ENCODE data around the gene UPF3A. TPM values are rescaled to one million over a fixed set of nuclear protein-coding genes. Genes with fewer than 3 reads are reported as not detected.
A peak's percentile ranks its signal among the peaks of the same experiment; 100 is the strongest.

Gene UPF3A
- total RNA-seq, 1 donor from 2014 or later: 46.2 TPM

DNA sequence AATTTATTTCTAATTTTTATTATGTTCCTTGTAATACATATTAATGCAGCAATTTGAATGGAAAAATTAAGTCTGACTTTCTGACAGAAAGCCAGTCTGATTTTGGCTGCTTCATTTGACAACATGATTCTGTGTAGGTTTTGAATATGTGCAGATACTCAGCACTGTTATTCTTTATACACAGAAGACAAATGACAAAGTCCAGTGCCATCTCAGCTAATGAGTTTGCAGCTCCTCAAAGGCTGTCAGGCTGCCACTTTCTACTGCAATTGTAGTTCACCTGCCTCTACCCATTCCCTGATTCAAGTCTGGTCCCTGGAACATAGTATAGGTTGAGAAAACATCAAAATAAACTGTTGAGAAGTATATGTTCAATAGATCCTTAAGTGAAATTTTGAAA, 30.0 kb downstream of the UPF3A start:
- H3K36me3 Mint-ChIP-seq (ENCODE audit: low read depth): peaks cover 6% of the 10 kb centered on the region

DNA sequence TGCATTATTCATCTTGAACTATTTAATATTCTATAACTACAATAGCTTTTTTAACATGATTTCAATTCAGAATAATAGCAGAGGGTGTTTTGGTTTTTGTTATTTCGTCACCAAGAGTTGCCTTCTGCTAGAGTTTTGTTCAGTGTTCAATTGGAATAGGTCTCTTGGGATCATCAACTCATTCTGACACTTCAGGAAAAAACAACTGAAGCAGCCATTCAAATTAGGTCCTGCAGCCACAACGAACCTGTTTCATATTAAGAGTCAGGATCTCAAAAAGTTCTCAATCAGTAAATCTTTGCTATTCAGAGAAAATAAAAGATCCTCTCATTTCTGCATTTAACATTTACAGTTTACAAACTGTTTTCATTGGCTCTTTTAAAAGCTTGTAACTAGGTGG, 30.5 kb downstream of the UPF3A start:
- no peak for DNase-seq (ENCODE audit: low spot score)
- peaks cover 34% of the 10 kb centered on the region for H3K4me1 Mint-ChIP-seq (ENCODE audit: low read depth)
- no peak overlapping the region for H3K4me3 Mint-ChIP-seq (ENCODE audit: unreplicated experiment)
- peaks cover 2% of the 10 kb centered on the region for H3K36me3 Mint-ChIP-seq (ENCODE audit: low read depth)
- TF ChIP-seq, protein P1, sequence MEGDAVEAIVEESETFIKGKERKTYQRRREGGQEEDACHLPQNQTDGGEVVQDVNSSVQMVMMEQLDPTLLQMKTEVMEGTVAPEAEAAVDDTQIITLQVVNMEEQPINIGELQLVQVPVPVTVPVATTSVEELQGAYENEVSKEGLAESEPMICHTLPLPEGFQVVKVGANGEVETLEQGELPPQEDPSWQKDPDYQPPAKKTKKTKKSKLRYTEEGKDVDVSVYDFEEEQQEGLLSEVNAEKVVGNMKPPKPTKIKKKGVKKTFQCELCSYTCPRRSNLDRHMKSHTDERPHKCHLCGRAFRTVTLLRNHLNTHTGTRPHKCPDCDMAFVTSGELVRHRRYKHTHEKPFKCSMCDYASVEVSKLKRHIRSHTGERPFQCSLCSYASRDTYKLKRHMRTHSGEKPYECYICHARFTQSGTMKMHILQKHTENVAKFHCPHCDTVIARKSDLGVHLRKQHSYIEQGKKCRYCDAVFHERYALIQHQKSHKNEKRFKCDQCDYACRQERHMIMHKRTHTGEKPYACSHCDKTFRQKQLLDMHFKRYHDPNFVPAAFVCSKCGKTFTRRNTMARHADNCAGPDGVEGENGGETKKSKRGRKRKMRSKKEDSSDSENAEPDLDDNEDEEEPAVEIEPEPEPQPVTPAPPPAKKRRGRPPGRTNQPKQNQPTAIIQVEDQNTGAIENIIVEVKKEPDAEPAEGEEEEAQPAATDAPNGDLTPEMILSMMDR (IDR thresholded peaks at IDR 0.05): no peak
- no peak overlapping the region for H3K27ac Mint-ChIP-seq (ENCODE audit: unreplicated experiment)
- H3K27me3 Mint-ChIP-seq (ENCODE audit: low read depth): no peaks in the 10 kb centered on the region
- H3K9me3 Mint-ChIP-seq (ENCODE audit: low read depth): no peaks in the 10 kb centered on the region

More for the DNA sequence above, 30.0 kb downstream of the UPF3A start:
- Mint-ChIP-seq H3K4me1 (ENCODE audit: low read depth) (peaks cover 30% of the 10 kb centered on the region), H3K4me3 (ENCODE audit: unreplicated experiment) (no peak overlapping the region), H3K9me3 (ENCODE audit: low read depth) (no peaks in the 10 kb centered on the region), H3K27me3 (ENCODE audit: low read depth) (no peaks in the 10 kb centered on the region), H3K27ac (ENCODE audit: unreplicated experiment) (no peak overlapping the region)
- no peak for DNase-seq (ENCODE audit: low spot score)
- TF ChIP-seq, protein P1 (IDR thresholded peaks at IDR 0.05): no peak

DNA sequence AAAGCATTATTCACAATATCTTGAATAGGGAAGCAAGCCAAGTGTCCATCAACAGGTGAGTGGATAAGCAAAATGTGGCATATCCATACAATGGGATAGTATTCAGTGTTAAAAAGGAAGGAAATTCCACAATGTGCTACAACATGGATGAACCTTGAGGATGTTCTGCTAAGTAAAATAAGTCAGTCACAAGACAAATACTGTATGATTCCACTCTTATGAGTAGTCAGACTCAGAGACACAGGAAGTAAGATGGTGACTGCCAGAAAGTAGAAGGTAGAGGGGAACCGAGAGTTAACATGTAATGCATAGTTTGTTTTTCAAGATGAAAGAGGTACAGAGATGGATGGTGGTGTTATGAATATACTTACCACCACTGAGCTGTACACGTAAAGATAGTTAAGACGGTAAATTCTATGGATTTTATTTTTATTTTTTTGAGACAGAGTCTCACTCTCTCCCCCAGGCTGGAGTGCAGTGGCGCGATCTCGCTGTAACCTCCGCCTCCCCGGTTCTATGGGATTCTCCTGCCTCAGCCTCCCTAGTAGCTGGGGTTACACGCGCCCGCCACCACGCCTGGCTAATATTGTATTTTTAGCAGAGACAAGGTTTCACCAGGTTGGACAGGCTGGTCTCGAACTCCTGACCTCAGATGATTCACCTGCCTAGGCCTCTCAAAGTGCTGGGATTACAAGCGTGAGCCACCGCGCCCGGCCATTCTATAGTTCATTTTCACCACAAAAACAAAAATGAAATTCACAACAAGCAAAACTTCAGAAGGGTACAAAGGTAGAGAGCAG, 31.9 kb downstream of the UPF3A start:
- DNase-seq (ENCODE audit: low spot score): no peak
- Mint-ChIP-seq H3K36me3 (ENCODE audit: low read depth) (no peaks in the 10 kb centered on the region), H3K4me3 (ENCODE audit: unreplicated experiment) (peak overlapping the region; percentile 77), H3K9me3 (ENCODE audit: low read depth) (no peaks in the 10 kb centered on the region), H3K27ac (ENCODE audit: unreplicated experiment) (peak overlapping the region; percentile 91), H3K4me1 (ENCODE audit: low read depth) (peaks cover 43% of the 10 kb centered on the region), H3K27me3 (ENCODE audit: low read depth) (no peaks in the 10 kb centered on the region)
- TF ChIP-seq, protein P1 (IDR thresholded peaks at IDR 0.05): no peak

DNA sequence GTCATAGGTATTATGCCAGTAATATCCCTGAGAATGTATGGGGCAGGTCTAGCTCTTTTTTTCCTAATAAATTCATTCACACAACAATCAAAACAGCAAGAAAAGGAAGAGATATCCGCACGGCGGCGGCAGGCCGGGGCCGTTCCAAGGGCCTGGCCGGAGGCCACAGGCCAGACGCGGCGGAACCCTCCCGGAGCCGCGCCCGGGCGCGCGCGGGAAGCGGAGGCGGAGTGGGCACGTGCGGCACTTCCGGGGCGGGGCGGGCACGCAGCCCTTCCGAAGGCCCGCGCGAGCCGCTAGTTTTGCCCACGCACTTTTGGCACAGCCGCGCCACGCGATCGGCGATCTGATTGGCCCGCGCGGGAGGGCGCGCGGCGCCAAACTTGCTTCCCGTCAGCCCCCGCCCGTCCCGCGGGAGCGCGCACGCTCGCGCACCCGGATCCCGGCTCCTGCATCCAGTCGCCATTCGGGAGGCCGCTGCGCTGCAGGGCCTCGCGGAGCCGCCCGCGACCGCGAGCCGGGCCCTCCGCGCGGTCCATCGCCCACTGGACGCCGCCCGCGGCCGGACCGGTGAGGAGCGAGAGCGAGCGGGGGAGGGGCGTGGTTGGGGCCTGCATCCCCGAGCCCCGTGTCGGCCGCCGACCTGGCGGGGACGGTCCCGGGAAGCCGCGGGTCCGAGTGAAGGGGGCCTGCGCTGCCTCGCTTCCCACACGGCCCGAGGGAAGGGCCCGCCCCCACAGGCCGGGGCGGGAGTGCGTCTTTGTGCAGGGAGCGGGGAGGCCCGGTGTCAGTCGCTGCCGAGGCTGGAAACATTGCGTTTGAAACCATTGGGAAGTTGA, 32.9 kb downstream of the UPF3A start, which contains the start of gene CHAMP1:
Gene CHAMP1 (plus strand): TSS at position 430 of the 839 bp plus-strand sequence. CDS start 9,340 bp downstream, outside the sequence.
- TF ChIP-seq, protein P1 (IDR thresholded peaks at IDR 0.05): no peak
- Mint-ChIP-seq H3K9me3 (ENCODE audit: low read depth) (no peaks in the 10 kb centered on the region), H3K4me1 (ENCODE audit: low read depth) (peaks cover 53% of the 10 kb centered on the region), H3K36me3 (ENCODE audit: low read depth) (no peaks in the 10 kb centered on the region), H3K4me3 (ENCODE audit: unreplicated experiment) (peak within 1 kb of the TSS; percentile 77), H3K27ac (ENCODE audit: unreplicated experiment) (peak within 1 kb of the TSS; percentile 91), H3K27me3 (ENCODE audit: low read depth) (no peaks in the 10 kb centered on the region)
- peak; percentile 97 for DNase-seq (ENCODE audit: low spot score)
